Measurements from ENCODE around the gene PAX8. TPM values are rescaled to one million over a fixed set of nuclear protein-coding genes. Genes with fewer than 3 reads are reported as not detected.

Gene PAX8
- total and polyA plus RNA-seq, 2 donors from 2014 or later = 199 to 607 TPM

DNA sequence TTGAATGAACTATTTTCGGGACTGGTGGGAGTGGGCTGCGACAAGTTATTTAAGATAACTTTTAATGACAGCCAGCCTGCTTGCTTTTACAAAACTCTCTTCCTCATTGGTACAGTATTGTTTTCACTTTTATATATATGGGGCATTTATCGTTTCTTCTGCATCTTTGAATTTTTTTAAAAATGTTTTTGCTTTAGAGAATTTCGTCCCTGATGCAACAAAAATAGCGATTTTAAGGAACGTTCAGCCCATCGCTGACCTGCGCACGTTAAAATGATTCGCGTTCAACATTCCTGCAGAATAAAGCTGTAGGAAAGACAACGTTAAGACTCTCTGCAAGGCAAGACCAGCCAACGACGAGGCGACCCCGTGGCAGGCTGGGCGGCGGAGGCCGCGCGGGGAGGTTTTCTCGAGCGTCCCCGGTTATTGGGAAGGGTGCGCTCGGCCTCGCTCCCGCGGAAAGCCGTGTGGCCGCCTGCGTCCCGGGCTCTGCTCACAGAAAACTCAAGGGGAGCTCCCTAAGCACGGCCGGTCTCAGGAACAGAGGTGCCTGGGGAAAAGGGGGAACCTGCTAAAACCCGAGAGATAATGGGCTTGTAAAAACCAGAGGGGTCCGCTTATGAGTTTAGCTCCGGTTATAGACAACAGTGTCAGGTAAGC is 3.0 kb downstream of the PAX8 start:
- FAIRE-seq (no peak), DNase-seq (peak in 1 of 5 donors; percentile 40)
- peaks cover 32% of the 10 kb centered on the region for H3K27me3 ChIP-seq (ENCODE audit: control insufficient read depth, insufficient read depth, low read length)
- intact Hi-C loops (cut with DNase I) = no loop called here
- peak overlapping the region; percentile 96 to 98 for H3K27ac ChIP-seq (ENCODE audit: low read depth in 2 of 2, low read length in 2 of 2)
- peaks cover 0 to 14% (median 0%) of the 10 kb centered on the region in 3 donors for H3K36me3 ChIP-seq (ENCODE audit: control insufficient read depth in 2 of 3, insufficient read depth in 3 of 3, low read length in 3 of 3)
- H3K4me3 ChIP-seq (ENCODE audit: low read length in 3 of 3) = peak overlapping the region; percentile 83 to 95 (median 90)
- peaks cover 2 to 49% (median 32%) of the 10 kb centered on the region in 3 donors for H3K4me1 ChIP-seq (ENCODE audit: control insufficient read depth in 2 of 3, insufficient read depth in 2 of 3, low read depth in 1 of 3, low read length in 3 of 3)
- H3K9me3 ChIP-seq (ENCODE audit: control insufficient read depth in 2 of 3, insufficient read depth in 1 of 3, low read length in 3 of 3) = no peaks in the 10 kb centered on the region
- peak overlapping the region; percentile 81 to 98 (median 98) for H3K9ac ChIP-seq (ENCODE audit: low read length in 3 of 3)
- TF ChIP-seq, protein P1, sequence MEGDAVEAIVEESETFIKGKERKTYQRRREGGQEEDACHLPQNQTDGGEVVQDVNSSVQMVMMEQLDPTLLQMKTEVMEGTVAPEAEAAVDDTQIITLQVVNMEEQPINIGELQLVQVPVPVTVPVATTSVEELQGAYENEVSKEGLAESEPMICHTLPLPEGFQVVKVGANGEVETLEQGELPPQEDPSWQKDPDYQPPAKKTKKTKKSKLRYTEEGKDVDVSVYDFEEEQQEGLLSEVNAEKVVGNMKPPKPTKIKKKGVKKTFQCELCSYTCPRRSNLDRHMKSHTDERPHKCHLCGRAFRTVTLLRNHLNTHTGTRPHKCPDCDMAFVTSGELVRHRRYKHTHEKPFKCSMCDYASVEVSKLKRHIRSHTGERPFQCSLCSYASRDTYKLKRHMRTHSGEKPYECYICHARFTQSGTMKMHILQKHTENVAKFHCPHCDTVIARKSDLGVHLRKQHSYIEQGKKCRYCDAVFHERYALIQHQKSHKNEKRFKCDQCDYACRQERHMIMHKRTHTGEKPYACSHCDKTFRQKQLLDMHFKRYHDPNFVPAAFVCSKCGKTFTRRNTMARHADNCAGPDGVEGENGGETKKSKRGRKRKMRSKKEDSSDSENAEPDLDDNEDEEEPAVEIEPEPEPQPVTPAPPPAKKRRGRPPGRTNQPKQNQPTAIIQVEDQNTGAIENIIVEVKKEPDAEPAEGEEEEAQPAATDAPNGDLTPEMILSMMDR (IDR thresholded peaks at IDR 0.05; ENCODE audit: borderline replicate concordance, extremely low read depth, insufficient read depth) = no peak

DNA sequence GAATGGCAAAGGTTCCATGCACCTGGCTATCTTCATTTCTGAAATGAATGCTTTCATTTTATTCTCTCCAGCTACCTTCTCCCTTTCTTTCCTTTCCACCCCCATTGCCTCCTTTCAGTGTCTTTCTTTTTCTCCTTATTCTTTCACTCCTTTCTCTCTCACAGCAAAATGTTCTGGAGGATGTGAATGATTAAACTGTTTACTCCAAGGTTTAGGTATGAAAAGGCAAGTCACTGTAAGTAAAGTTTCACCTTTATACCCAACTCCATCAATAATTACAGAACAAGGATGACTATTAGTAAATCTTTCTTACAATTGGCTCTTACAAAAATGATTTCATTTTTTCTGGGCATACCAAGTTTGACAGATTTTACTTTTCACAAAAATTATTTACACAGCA is 4.3 kb downstream of the PAX8 start:
- FAIRE-seq (peak; percentile 90), DNase-seq (peak in 2 of 5 donors; percentile 52 to 56)
- intact Hi-C loops (cut with DNase I) = no loop called here
- Histone ChIP-seq H3K27ac (ENCODE audit: low read depth in 2 of 2, low read length in 2 of 2) (peak overlapping the region; percentile 96 to 98), H3K27me3 (ENCODE audit: control insufficient read depth, insufficient read depth, low read length) (peaks cover 32% of the 10 kb centered on the region), H3K9ac (ENCODE audit: low read length in 3 of 3) (peak overlapping the region in 2 of 3 donors; percentile 74 to 98), H3K9me3 (ENCODE audit: control insufficient read depth in 2 of 3, insufficient read depth in 1 of 3, low read length in 3 of 3) (no peaks in the 10 kb centered on the region), H3K36me3 (ENCODE audit: control insufficient read depth in 2 of 3, insufficient read depth in 3 of 3, low read length in 3 of 3) (peaks cover 0 to 14% (median 0%) of the 10 kb centered on the region in 3 donors), H3K4me3 (ENCODE audit: low read length in 3 of 3) (peak overlapping the region; percentile 83 to 95 (median 90)), H3K4me1 (ENCODE audit: control insufficient read depth in 2 of 3, insufficient read depth in 2 of 3, low read depth in 1 of 3, low read length in 3 of 3) (peaks cover 2 to 48% (median 28%) of the 10 kb centered on the region in 3 donors)
- TF ChIP-seq, protein P1 (IDR thresholded peaks at IDR 0.05; ENCODE audit: borderline replicate concordance, extremely low read depth, insufficient read depth) = no peak

DNA sequence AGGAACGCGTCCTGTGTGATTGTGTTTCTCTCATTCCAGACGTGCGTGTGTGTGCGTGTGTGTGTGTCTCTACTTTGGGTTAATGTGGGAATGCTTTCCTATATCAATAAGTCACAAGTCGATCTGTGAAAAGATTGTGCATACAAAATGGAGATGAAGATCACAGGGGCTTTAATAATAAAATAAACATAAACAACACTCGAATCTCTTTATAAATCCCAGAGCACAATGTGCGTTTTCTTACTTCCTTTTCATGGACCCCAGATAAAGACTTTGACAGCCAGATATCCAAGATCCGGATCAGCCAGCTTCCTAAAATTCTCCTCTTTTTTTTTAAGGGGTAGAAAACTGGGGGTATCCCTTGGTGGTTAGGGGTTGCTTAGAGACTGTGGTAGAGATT is 4.7 kb downstream of the PAX8 start:
- peak overlapping the region; percentile 83 to 95 (median 90) for H3K4me3 ChIP-seq (ENCODE audit: low read length in 3 of 3)

More for the DNA sequence above, 4.7 kb downstream of the PAX8 start:
- no peaks in the 10 kb centered on the region for H3K9me3 ChIP-seq (ENCODE audit: control insufficient read depth in 2 of 3, insufficient read depth in 1 of 3, low read length in 3 of 3)
- TF ChIP-seq, protein P1 (IDR thresholded peaks at IDR 0.05; ENCODE audit: borderline replicate concordance, extremely low read depth, insufficient read depth) = no peak
- H3K36me3 ChIP-seq (ENCODE audit: control insufficient read depth in 2 of 3, insufficient read depth in 3 of 3, low read length in 3 of 3) = peaks cover 0 to 14% (median 3%) of the 10 kb centered on the region in 3 donors
- peaks cover 5 to 46% (median 27%) of the 10 kb centered on the region in 3 donors for H3K4me1 ChIP-seq (ENCODE audit: control insufficient read depth in 2 of 3, insufficient read depth in 2 of 3, low read depth in 1 of 3, low read length in 3 of 3)
- peaks cover 32% of the 10 kb centered on the region for H3K27me3 ChIP-seq (ENCODE audit: control insufficient read depth, insufficient read depth, low read length)
- H3K9ac ChIP-seq (ENCODE audit: low read length in 3 of 3) = peak overlapping the region; percentile 56 to 98 (median 74)
- DNase-seq (peak in 1 of 5 donors; percentile 34), FAIRE-seq (no peak)
- intact Hi-C loops (cut with DNase I) = no loop called here
- H3K27ac ChIP-seq (ENCODE audit: low read depth in 2 of 2, low read length in 2 of 2) = peak overlapping the region; percentile 96 to 98

All from kidney (tissue), 14 donors.